Right renal cortex interstitium (tissue), 3 donors: Measurements from ENCODE around the gene ELAVL2. TPM values are rescaled to one million over a fixed set of nuclear protein-coding genes. Genes with fewer than 3 reads are reported as not detected.
A peak's percentile ranks its signal among the peaks of the same experiment; 100 is the strongest.
"Not testable (repeated sequence)": the region's sequence is repeated elsewhere in the genome, so short reads cannot be mapped to it uniquely, and the experiment has no call there.

Experiments
- DNase-seq, 3 donors: peaks; one replicate each; pipeline ENCODE4 v3.0.0-alpha.2; 2013; ENCODE audit warnings: low read depth in 3 of 3, low spot score in 2 of 3
- polyA plus RNA-seq, 3 donors: library from polyadenylated mRNA; unstranded; fragments of 120-200 nt; gene quantifications; one replicate each; pipeline ENCODE4 v1.2.1, GENCODE V29; 2013; ENCODE audit not compliant: insufficient read length in 3 of 3

Gene ELAVL2
- polyA plus RNA-seq, 3 donors = 3.4 to 4.4 (median 3.6) TPM

DNA sequence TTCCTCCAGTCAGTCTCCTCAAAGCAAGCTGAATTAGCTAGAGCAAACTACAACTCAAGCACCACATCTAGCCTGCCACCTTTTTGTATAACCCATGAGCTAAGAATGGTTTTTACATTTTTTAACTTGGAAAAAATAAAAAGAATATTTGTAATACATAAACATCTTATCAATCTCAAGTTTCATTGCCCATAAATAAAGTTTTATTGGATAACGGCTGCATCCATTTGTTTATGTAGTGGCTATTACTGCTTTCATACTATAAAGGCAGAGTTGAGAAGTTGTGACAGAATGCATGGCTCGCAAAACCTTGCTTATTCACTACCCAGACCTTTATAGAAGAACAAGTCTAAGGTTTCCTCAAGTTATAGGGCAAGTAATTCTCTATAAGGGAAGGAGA lies 95.7 kb downstream of the ELAVL2 start:
- no peak for DNase-seq

DNA sequence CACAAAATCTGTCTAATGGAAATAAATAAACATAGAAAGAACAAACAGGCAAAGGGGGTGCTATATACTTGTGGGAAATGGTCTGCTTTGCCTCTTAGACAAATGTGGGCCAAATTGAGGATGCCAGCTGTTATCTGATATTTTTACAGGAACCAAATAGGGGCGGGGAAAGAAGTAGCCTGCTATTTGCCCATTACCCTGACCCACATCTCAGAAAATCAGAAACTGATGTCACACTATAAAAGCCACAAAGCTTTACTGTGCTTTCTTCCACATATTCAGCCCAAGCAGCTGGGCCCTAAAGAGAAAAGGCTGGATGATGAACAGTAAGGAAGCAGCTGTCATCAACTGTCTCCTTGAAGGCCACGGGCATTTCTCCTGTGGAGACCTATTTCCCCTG lies 97.3 kb downstream of the ELAVL2 start:
- no peak for DNase-seq

- DNase-seq = no peak
Measured at GRCh38 chr9:23725279-23725946, 100.6 kb downstream of the ELAVL2 start.

GRCh38 chr9:23723672-23724071 lies 102.4 kb downstream of the ELAVL2 start:
- no peak for DNase-seq

DNA sequence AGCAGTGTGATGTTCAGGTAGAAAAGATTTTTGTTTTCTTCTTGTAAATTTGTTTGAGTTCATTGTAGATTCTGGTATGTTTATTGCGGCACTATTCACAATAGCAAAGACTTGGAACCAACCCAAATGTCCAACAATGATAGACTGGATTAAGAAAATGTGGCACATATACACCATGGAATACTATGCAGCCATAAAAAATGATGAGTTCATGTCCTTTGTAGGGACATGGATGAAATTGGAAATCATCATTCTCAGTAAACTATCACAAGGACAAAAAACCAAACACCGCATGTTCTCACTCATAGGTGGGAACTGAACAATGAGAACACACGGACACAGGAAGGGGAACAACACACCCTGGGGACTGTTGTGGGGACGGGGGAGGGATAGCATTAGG lies 103.0 kb downstream of the ELAVL2 start:
- not testable (repeated sequence) for DNase-seq

DNA sequence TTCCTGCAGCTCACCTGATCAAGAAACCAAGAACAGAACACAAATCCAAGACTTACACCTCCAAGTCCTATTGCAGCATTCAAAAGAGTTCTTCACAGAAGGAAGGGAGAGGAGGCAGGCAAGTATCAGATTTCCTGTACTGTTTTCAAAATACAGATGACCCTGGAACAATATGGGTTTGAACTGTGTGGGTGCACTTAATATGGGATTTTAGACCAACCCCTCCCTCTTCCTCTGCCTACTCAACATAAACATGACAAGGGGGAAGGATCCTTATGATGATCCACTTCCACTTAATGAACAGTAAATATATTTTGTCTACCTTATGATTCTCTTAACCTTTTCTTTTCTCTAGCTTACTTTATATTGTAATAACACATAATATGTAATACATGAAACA lies 104.6 kb downstream of the ELAVL2 start:
- DNase-seq = no peak

- no peak for DNase-seq
Measured at GRCh38 chr9:23717505-23717904, 108.5 kb downstream of the ELAVL2 start.

GRCh38 chr9:23707249-23707648 lies 118.8 kb downstream of the ELAVL2 start:
- DNase-seq = no peak

- DNase-seq = no peak
Measured at GRCh38 chr9:23702311-23702922, 123.6 kb downstream of the ELAVL2 start.

GRCh38 chr9:23701291-23701690 lies 124.7 kb downstream of the ELAVL2 start:
- no peak for DNase-seq

- no peak for DNase-seq
Measured at GRCh38 chr9:23700359-23700758, 125.7 kb downstream of the ELAVL2 start.

GRCh38 chr9:23698161-23698560 lies 127.9 kb downstream of the ELAVL2 start:
- no peak for DNase-seq

GRCh38 chr9:23695572-23695971 lies 130.5 kb downstream of the ELAVL2 start:
- DNase-seq = no peak

- DNase-seq = no peak
Measured at GRCh38 chr9:23693374-23693773, 132.7 kb downstream of the ELAVL2 start.

DNA sequence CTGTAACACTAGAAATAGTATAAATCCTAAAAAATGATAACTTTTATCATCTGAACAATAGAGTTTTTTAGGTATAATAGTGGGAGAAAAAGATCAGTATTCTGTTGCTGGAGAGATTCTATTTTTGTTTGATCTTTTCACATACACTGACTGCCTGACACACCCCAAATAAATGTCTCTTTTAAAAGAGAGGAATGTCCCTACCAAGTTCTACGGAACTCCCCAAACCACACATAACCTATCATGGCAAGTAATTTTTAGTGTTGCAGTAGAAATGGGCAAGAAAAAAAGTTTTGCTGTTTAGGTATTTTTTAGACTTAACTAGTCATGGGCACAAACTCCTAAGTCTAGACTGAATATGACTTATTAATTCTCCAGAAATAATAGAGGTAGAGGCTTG lies 139.1 kb downstream of the ELAVL2 start:
- DNase-seq = no peak

DNA sequence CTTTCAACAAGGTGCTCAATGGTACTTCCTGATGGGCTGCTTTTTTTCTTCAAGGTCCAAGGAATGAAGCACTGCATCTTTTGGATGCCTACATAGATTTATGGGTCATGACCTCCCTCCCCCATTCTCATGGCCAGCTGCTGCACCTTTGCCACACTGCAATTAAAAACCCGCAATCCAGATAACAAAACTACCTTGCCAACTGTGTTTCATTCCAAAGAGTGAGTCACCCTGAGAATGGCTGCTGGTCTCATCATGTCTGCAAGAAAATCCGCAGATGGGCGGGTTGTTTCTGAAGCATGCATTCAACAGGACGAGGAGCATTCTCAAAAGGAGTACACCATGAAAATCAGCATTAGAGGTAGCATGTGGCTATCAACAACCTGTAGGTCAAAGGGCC lies 139.8 kb downstream of the ELAVL2 start:
- no peak for DNase-seq

DNA sequence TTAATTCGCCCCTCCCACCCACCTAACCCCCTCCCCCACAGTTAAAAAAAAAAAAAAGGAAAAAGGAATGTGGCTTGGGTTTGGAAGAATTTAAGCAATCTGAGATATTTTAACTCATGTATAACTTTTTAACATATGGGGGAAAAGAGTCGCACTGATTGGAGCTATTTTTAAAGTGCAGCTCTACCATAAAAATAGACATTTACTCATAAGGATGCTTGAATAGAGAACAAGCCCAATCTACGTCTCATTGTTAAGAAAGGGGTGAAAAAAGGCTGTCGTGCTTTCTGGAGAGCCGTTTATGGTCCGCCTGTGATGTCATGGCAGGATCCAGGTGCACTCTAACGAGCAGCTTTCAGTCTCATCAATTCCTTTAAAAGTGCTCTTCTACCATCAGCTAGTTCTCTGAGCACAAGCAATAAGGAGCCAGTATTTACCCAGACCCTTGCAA lies 142.4 kb downstream of the ELAVL2 start:
- no peak for DNase-seq

DNA sequence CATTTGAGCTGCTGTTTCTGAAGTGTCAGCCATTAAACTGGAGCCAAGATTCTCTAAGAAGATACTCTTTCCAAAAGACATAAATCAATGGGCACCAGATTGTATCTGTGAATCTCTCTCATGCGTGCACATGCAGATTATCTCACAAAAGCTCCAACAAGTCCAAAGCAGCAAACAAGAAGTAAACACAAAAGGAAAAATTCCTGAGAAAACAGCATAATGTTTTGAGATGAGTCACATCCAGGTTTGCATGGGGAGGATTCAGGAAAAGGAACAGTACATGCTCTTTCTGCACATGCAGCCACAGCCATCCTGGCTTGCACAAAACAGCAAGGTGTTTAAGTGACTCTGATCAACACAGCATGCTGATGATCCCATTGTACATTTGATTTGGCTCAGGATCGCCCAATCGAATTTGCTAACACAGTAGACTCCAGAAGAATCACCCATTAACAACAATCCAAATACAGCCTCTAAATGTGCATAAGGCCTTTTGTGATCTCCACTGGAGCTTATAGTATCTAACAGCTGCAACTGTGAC lies 143.1 kb downstream of the ELAVL2 start:
- peak in 1 of 3 donors; percentile 20 for DNase-seq

DNA sequence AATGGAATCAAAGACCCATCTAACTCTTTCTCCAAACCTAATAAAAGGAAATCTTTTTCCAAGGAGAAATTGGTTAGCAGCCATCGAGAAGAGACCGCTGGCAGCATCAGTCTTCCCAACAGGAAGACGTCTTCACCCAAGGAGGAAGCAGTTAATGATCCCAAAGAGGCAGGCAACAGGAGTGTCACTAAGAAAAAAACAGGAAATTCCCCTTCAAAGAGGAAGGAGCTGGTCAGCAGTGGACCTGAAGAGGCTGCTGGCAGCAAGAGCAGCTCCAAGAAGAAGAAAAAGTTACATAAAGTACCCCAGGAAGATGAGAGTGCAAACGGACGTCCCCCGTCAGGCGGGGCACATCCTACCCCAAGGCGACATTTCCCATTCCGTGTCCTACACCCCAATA lies 143.7 kb downstream of the ELAVL2 start:
- DNase-seq = no peak

DNA sequence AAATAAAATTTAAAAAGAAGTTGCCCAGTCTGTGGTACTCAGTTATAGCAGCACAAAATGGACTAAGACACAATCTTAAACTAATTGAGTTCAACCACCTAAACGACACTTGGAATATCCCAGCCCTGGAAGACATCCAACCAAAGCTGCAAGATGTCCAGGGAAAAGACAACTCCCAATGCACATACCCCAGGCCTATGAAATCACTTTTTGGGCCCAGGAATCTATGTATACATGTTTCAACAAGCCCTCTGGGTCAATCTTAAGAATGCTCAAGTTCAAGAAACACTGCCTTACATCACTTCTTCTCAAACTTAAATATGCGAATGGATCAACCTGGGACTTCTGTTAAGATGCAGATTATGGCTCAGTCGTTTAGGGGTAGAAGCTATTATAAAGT lies 148.6 kb downstream of the ELAVL2 start:
- no peak for DNase-seq

- DNase-seq = no peak
Measured at GRCh38 chr9:23674016-23674585, 151.9 kb downstream of the ELAVL2 start.

GRCh38 chr9:23672151-23672550 lies 153.9 kb downstream of the ELAVL2 start:
- no peak for DNase-seq
